HepG2 (cell line): ENCODE measurements around the gene ABCB4. TPM values are rescaled to one million over a fixed set of nuclear protein-coding genes. Genes with fewer than 3 reads are reported as not detected.
A peak's percentile ranks its signal among the peaks of the same experiment; 100 is the strongest.

Experiments used
- ATAC-seq: fragments of 200-7000 bp; cut with Tn5 transposase; 3 replicates; pipeline ENCODE4 v1.9.1; 2020; ENCODE audit warnings: mild to moderate bottlenecking, moderate library complexity
- BruUV-seq: library from RNA; stranded (reverse); fragments of 400-500 nt; replicated peaks from 2 replicates; lab custom pipeline; 2021; lab: Mats Ljungman, UMichigan
- CTCF ChIA-PET: fragments of 300-600 bp; formaldehyde crosslinking; extraction: SDS; loops from one replicate; lab custom pipeline; 2021; ENCODE audit warnings: low total read pairs, inconsistent platforms, low intra/inter-chr PET ratio; lab: Yijun Ruan, JAX
- POLR2A ChIA-PET: fragments of 350-600 bp; sonication (Branson Sonifier 250); formaldehyde crosslinking; loops from one replicate; lab custom pipeline; 2020; ENCODE audit warnings: antibody characterized with exemption, inconsistent platforms; lab: Yijun Ruan, JAX
- DNase-seq: peaks from one replicate; pipeline ENCODE4 v3.0.0-alpha.2; 2015; ENCODE audit warnings: low spot score
- FAIRE-seq: peaks from 3 replicates; lab custom pipeline; 2011; peaks lifted over from hg19 to GRCh38; lab: Jason Lieb, UNC
- H2AFZ ChIP-seq: one replicate; pipeline ENCODE4 v1.6.1; 2011; ENCODE audit warnings: low read length, inconsistent platforms
- H3K27ac ChIP-seq: fragments of 300-600 bp; 3 replicates; pipeline ENCODE4 v1.8.0; 2011; ENCODE audit warnings: mixed run types, mild to moderate bottlenecking, mixed read lengths, low read length, inconsistent platforms; ENCODE audit not compliant: insufficient read depth; ENCODE audit errors: extremely low read length
- H3K27me3 ChIP-seq, 2 experiments: fragments of 200-600 bp in 1 of 2; 2 replicates in 1 of 2; 3 replicates in 1 of 2; pipeline versions ENCODE4 v1.6.0 to v1.8.0; 2011; ENCODE audit warnings: low read length in 2 of 2, mild to moderate bottlenecking in 2 of 2, moderate library complexity in 2 of 2, inconsistent platforms in 1 of 2; ENCODE audit not compliant: insufficient read depth in 2 of 2, control insufficient read depth in 1 of 2
- H3K36me3 ChIP-seq, 2 experiments: fragments of 200-600 bp in 1 of 2; replicated peaks in 1 of 2; 2 replicates in 1 of 2; 3 replicates in 1 of 2; pipeline versions ENCODE4 v1.5.1 to v1.8.0; 2011; ENCODE audit warnings: low read length in 2 of 2, inconsistent platforms in 1 of 2; ENCODE audit not compliant: insufficient read depth in 2 of 2, control insufficient read depth in 1 of 2
- H3K4me1 ChIP-seq: 2 replicates; pipeline ENCODE4 v1.5.1; 2012; ENCODE audit warnings: low read length, inconsistent platforms; ENCODE audit not compliant: insufficient read depth
- H3K4me2 ChIP-seq: 2 replicates; pipeline ENCODE4 v1.6.0; 2011; ENCODE audit warnings: low read depth, low read length, inconsistent platforms
- H3K4me3 ChIP-seq, 3 experiments: fragments of 200-600 bp in 1 of 3; sonication (generic), shearing (Covaris generic) in 1 of 3; replicated peaks in 1 of 3; 2 replicates each; pipeline ENCODE4 v1.5.1; 2011 to 2016; ENCODE audit warnings: low read length in 3 of 3, inconsistent platforms in 2 of 3, low read depth in 2 of 3, mild to moderate bottlenecking in 2 of 3, control low read depth in 1 of 3, mixed read lengths in 1 of 3; ENCODE audit not compliant: insufficient read depth in 1 of 3
- H3K79me2 ChIP-seq: one replicate; pipeline ENCODE4 v1.6.1; 2011; ENCODE audit warnings: low read length, inconsistent platforms; ENCODE audit not compliant: insufficient read depth
- H3K9ac ChIP-seq: 2 replicates; pipeline ENCODE4 v1.6.0; 2011; ENCODE audit warnings: mild to moderate bottlenecking, low read depth, low read length, inconsistent platforms; ENCODE audit not compliant: insufficient read depth
- H3K9me3 ChIP-seq: 2 replicates; pipeline ENCODE4 v1.5.1; 2012; ENCODE audit warnings: mild to moderate bottlenecking, low read length
- H4K20me1 ChIP-seq: 2 replicates; pipeline ENCODE4 v1.6.0; 2011; ENCODE audit warnings: inconsistent platforms, mild to moderate bottlenecking, low read length, moderate library complexity; ENCODE audit not compliant: insufficient read depth
- AHR ChIP-seq: IDR thresholded peaks from 2 replicates; pipeline ENCODE4 v1.6.1; 2018; ENCODE audit warnings: missing genetic modification reagents, missing compliant biosample characterization
- DBP ChIP-seq: sonication (generic); formaldehyde crosslinking; IDR thresholded peaks from 2 replicates; pipeline ENCODE4 v1.4.0; 2020; ENCODE audit warnings: missing genetic modification reagents; ENCODE audit errors: not compliant biosample characterization
- MED8 ChIP-seq: sonication (generic); formaldehyde crosslinking; IDR thresholded peaks from 2 replicates; pipeline ENCODE4 v1.8.1; 2023; ENCODE audit warnings: mild to moderate bottlenecking, missing genetic modification reagents; ENCODE audit not compliant: insufficient replicate concordance
- NAIF1 ChIP-seq: sonication (generic); formaldehyde crosslinking; IDR thresholded peaks from 2 replicates; pipeline ENCODE4 v1.5.0; 2020; ENCODE audit warnings: mild to moderate bottlenecking, missing genetic modification reagents, borderline replicate concordance
- SOX6 ChIP-seq, 2 experiments: fragments of 450-650 bp in 1 of 2; sonication (generic) in 1 of 2; formaldehyde crosslinking in 1 of 2; IDR thresholded peaks; 2 replicates each; pipeline versions ENCODE4 v1.4.0 to v1.6.1; 2017 to 2020; ENCODE audit warnings: antibody characterized with exemption in 1 of 2, mild to moderate bottlenecking in 1 of 2, missing genetic modification reagents in 1 of 2
- ZBTB38 ChIP-seq: sonication (generic); formaldehyde crosslinking; IDR thresholded peaks from 2 replicates; pipeline ENCODE4 v1.5.1; 2020; ENCODE audit warnings: mild to moderate bottlenecking, missing genetic modification reagents
- ZBTB42 ChIP-seq: sonication (generic); formaldehyde crosslinking; IDR thresholded peaks from 2 replicates; pipeline ENCODE4 v1.5.0; 2020; ENCODE audit warnings: mild to moderate bottlenecking, missing genetic modification reagents
- ZNF329 ChIP-seq: sonication (generic); formaldehyde crosslinking; IDR thresholded peaks from 2 replicates; pipeline ENCODE4 v1.9.0; 2021; ENCODE audit warnings: low read depth, mild to moderate bottlenecking, missing genetic modification reagents
- ZNF766 ChIP-seq: sonication (generic); formaldehyde crosslinking; IDR thresholded peaks from 2 replicates; pipeline ENCODE4 v1.5.0; 2020; ENCODE audit warnings: missing genetic modification reagents, borderline replicate concordance
- ZNF790 ChIP-seq: sonication (generic); formaldehyde crosslinking; IDR thresholded peaks from 2 replicates; pipeline ENCODE4 v1.8.0; 2022; ENCODE audit warnings: missing genetic modification reagents, mild to moderate bottlenecking, borderline replicate concordance
- WGBS: methylation state at CpG from one replicate; pipeline ENCODE4 v1.1.6; 2017; ENCODE audit warnings: low lambda C conversion rate; 5-methylcytosine and 5-hydroxymethylcytosine counted together
- in situ Hi-C: cut with HindIII; loops from 2 replicates; pipeline ENCODE4 v1.10.0; 2017; ENCODE audit warnings: low pct_unique_long_range_greater_than_20kb; ENCODE audit not compliant: extremely low pct_ligation_motif_present
- intact Hi-C: fragments of 100-400 bp; cut with micrococcal nuclease; formaldehyde crosslinking; loops from one replicate; pipeline ENCODE4 v1.10.0; 2022; ENCODE audit not compliant: unreplicated experiment
- polyA plus RNA-seq, 8 experiments: library from polyadenylated mRNA; depleted of rRNA in 3 of 8; stranded (reverse) in 7 of 8; unstranded in 1 of 8; fragments of >200 nt; fragmentation: Illumina TruSeq in 4 of 8; extraction: Trizol in 4 of 8; gene quantifications; 2 replicates each; pipeline versions ENCODE4 v1.2.1 to v1.2.3, GENCODE V29; 2011 to 2016; ENCODE audit warnings: low read depth in 4 of 8, missing spikeins in 1 of 8, mixed read lengths in 1 of 8; ENCODE audit not compliant: insufficient read depth in 1 of 8
- total RNA-seq, 5 experiments: library from RNA; depleted of rRNA; stranded (reverse); fragments of >200 nt; fragmentation: Illumina TruSeq; extraction: Trizol; gene quantifications; 2 replicates each; pipeline ENCODE4 v1.2.3, GENCODE V29; 2016; ENCODE audit warnings: low read depth in 1 of 5

The ABCB4 gene
- total and polyA plus RNA-seq, 2 of the 13 experiments (the other 11 are each of a cell fraction or from before 2014, with no cell fraction given): 18.0 to 32.4 TPM

DNA sequence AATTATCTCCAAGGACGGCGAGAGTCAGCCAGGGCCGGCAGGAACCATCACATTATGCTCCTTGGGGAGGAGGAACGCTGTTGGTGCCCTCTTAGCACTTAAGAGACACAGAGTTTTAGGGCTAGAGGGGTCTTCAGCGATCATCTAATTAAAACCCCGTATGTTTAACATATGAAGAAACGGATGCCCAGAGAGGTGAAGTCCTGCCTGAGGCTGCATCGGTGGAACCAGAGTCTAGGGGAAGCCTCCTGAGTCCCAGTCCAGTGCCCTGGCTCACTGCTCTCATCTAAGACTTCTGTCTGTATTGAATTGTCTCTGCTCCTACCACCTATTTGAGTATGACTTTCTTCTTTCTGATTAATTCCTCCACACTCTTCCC is 688 bp upstream of the ABCB4 start:
- intact Hi-C loops: loop anchor here (10.0 kb wide), 2 partner anchors 119 to 131 kb away; partner anchors contain the start of gene CROT
- FAIRE-seq: no peak

More for the DNA sequence above, 688 bp upstream of the ABCB4 start:
- Histone ChIP-seq H2AFZ (peak overlapping the region; percentile 5), H3K36me3 (0 out of 5 replicates have a peak, but pooled peaks cover 0 to 8% of the 10 kb centered on the region in 2 experiments), H3K79me2 (peaks cover 27% of the 10 kb centered on the region), H3K27ac (peak overlapping the region; percentile 39), H3K4me3 (peak overlapping the region; percentile 70 to 81 (median 74); a peak in 5 of 6 replicates), H3K9ac (peak overlapping the region; percentile 65), H3K27me3 (no peaks in the 10 kb centered on the region; a peak in 1 of 5 replicates), H3K4me1 (peaks cover 76% of the 10 kb centered on the region), H3K4me2 (peak overlapping the region; percentile 77), H4K20me1 (no peaks in the 10 kb centered on the region), H3K9me3 (no peaks in the 10 kb centered on the region)
- ATAC-seq: peak; percentile 24
- POLR2A ChIA-PET: interaction anchor here (0.6 to 1.0 kb wide), 4 partner anchors 12 to 31 kb away, joined by 3 to 17 read pairs (median 3); no protein-coding TSS in a partner anchor
- TSS peak; percentile 74 for BruUV-seq
- TF ChIP-seq SOX6 (IDR thresholded peaks at IDR 0.05): no peak
- 0 out of 2 replicates have a peak, but pooled peaks have one; percentile 12 for TF ChIP-seq SOX6 (CRISPR knock-in tag; IDR thresholded peaks at IDR 0.05)
- peak; percentile 62 for TF ChIP-seq ZBTB38
- TF ChIP-seq MED8 (CRISPR knock-in tag): peak; percentile 19
- no peak for TF ChIP-seq ZNF329 (CRISPR knock-in tag)
- TF ChIP-seq AHR (CRISPR knock-in tag): no peak
- no peak for TF ChIP-seq ZNF790 (CRISPR knock-in tag)
- TF ChIP-seq ZNF766 (CRISPR knock-in tag): no peak
- no peak for TF ChIP-seq NAIF1 (CRISPR knock-in tag)
- TF ChIP-seq DBP: no peak
- TF ChIP-seq ZBTB42 (CRISPR knock-in tag): no peak
- CTCF ChIA-PET: no interaction called here
- in situ Hi-C loops: no loop called here
- DNase-seq: no peak
- WGBS: 62% methylated on average over 7 of the region's 8 CpGs
